Fibroblast of lung (primary cell): ENCODE results near the gene CYP27A1.

ENCODE experiments used
- CTCF ChIP-seq, 2 donors: IDR thresholded peaks in 1 of 2; conservative IDR thresholded peaks in 1 of 2; 1 replicate in 1 of 2; 2 replicates in 1 of 2; pipeline ENCODE4 v1.5.1; 2011 to 2012; ENCODE audit warnings: low read length in 2 of 2, control low read depth in 1 of 2, inconsistent platforms in 1 of 2, low read depth in 1 of 2, mild to moderate bottlenecking in 1 of 2
- EZH2 ChIP-seq: IDR thresholded peaks from 2 replicates; pipeline ENCODE4 v1.5.1; 2012; ENCODE audit warnings: low read length, control low read depth, mild to moderate bottlenecking; ENCODE audit errors: missing control alignments

- TF ChIP-seq CTCF (conservative IDR thresholded peaks at IDR 0.05 in 1 of 2, IDR thresholded peaks at IDR 0.05 in 1 of 2; ENCODE audit: low read depth in 1 of 2, low read length in 2 of 2) (no peak), EZH2 (no peak)
These were observed 81.1 kb downstream of the CYP27A1 start for GRCh38 chr2:218863021-218863520.
